Breast epithelium (tissue), 4 donors: ENCODE measurements around the gene GPR162. TPM values are rescaled to one million over a fixed set of nuclear protein-coding genes. Genes with fewer than 3 reads are reported as not detected.
"Not testable (repeated sequence)": the region's sequence is repeated elsewhere in the genome, so short reads cannot be mapped to it uniquely, and the experiment has no call there.

Experiments
- DNase-seq, 2 donors: peaks; one replicate each; pipeline ENCODE4 v3.0.0-alpha.2; 2019; ENCODE audit warnings: low spot score in 2 of 2
- H3K27ac ChIP-seq, 2 donors: fragments of 200-600 bp; sonication (generic) in 1 of 2; one replicate each; pipeline ENCODE4 v1.5.1; 2016 to 2019; ENCODE audit warnings: mild to moderate bottlenecking in 1 of 2
- H3K27me3 ChIP-seq, 2 donors: fragments of 200-600 bp; sonication (generic) in 1 of 2; one replicate each; pipeline versions ENCODE4 v1.5.1 to v1.6.0; 2017 to 2019; ENCODE audit warnings: control low read depth in 1 of 2, mild to moderate bottlenecking in 1 of 2
- H3K36me3 ChIP-seq: fragments of 200-600 bp; one replicate; pipeline ENCODE4 v1.5.1; 2019
- H3K4me1 ChIP-seq, 2 donors: fragments of 200-600 bp; sonication (generic); one replicate each; pipeline ENCODE4 v1.5.1; 2016 to 2019; ENCODE audit warnings: control low read depth in 1 of 2
- H3K4me3 ChIP-seq, 3 donors: fragments of 200-600 bp; sonication (generic); 1 replicate in 2 of 3; 2 replicates in 1 of 3; pipeline ENCODE4 v1.5.1; 2016 to 2019; ENCODE audit warnings: mild to moderate bottlenecking in 3 of 3, moderate library complexity in 2 of 3
- H3K9me3 ChIP-seq, 2 donors: fragments of 200-600 bp; sonication (generic) in 1 of 2; one replicate each; pipeline ENCODE4 v1.5.1; 2016 to 2019; ENCODE audit warnings: control low read depth in 1 of 2
- CTCF ChIP-seq, 3 donors: fragments of 450-650 bp; IDR thresholded peaks; one replicate each; pipeline ENCODE4 v1.5.1; 2016 to 2017; ENCODE audit warnings: antibody characterized with exemption in 3 of 3, mild to moderate bottlenecking in 3 of 3, moderate library complexity in 3 of 3
- POLR2A ChIP-seq: fragments of 450-650 bp; IDR thresholded peaks from one replicate; pipeline ENCODE4 v1.6.1; 2016; ENCODE audit warnings: antibody characterized with exemption, mild to moderate bottlenecking, moderate library complexity
- POLR2AphosphoS5 ChIP-seq, 3 donors: sonication (generic); formaldehyde crosslinking; IDR thresholded peaks; one replicate each; pipeline ENCODE4 v1.6.1; 2017; ENCODE audit warnings: antibody characterized with exemption in 3 of 3
- intact Hi-C: fragments of 100-400 bp; cut with DNase I; formaldehyde crosslinking; loops from one replicate; pipeline ENCODE4 v1.15.1; 2023; ENCODE audit warnings: low total_unique reads
- total RNA-seq, 3 donors: library from RNA; depleted of rRNA; stranded (reverse); fragments of >200 nt; gene quantifications; one replicate each; pipeline ENCODE4 v1.1.0, GENCODE V29; 2016

The GPR162 gene
- total RNA-seq, 3 donors from 2014 or later: 2.6 to 4.2 (median 4.1) TPM

- Histone ChIP-seq H3K27me3 (no peaks in the 10 kb centered on the region), H3K9me3 (no peaks in the 10 kb centered on the region), H3K4me1 (peaks cover 5 to 27% of the 10 kb centered on the region in 2 donors), H3K27ac (peak overlapping the region; percentile 78 to 94), H3K4me3 (peak overlapping the region in 2 of 3 donors; percentile 70 to 84), H3K36me3 (no peaks in the 10 kb centered on the region)
- no peak for DNase-seq
- TF ChIP-seq POLR2AphosphoS5 (IDR thresholded peaks at IDR 0.05): no peak
- no peak for TF ChIP-seq POLR2A
- no peak for TF ChIP-seq CTCF (IDR thresholded peaks at IDR 0.05)
- intact Hi-C loops: loop anchor here (5.0 kb wide), 1 partner anchor 664 kb away; no protein-coding TSS in a partner anchor
Observed at GRCh38 chr12:6871052-6871957, 49.7 kb downstream of the GPR162 start.

GRCh38 chr12:6872073-6873048 lies 50.7 kb downstream of the GPR162 start:
- Histone ChIP-seq H3K27me3 (no peaks in the 10 kb centered on the region), H3K27ac (peak overlapping the region; percentile 78 to 94), H3K4me1 (peaks cover 5 to 27% of the 10 kb centered on the region in 2 donors), H3K36me3 (no peaks in the 10 kb centered on the region), H3K4me3 (peak overlapping the region; percentile 70 to 84 (median 72)), H3K9me3 (no peaks in the 10 kb centered on the region)
- intact Hi-C loops: loop anchor here (5.0 kb wide), 1 partner anchor 665 kb away; no protein-coding TSS in a partner anchor
- DNase-seq: peak; percentile 71 to 79
- TF ChIP-seq POLR2A (no peak), POLR2AphosphoS5 (IDR thresholded peaks at IDR 0.05) (peak in 2 of 3 donors; percentile 46 to 66), CTCF (IDR thresholded peaks at IDR 0.05) (peak; percentile 85 to 87 (median 86))

GRCh38 chr12:6873094-6874014 lies 51.7 kb downstream of the GPR162 start, which contains the start of gene SPSB2:
Gene SPSB2, minus strand, starts transcription at chr12:6873303. Its CDS starts 402 bp downstream, at chr12:6872901.
- peak; percentile 92 to 95 for DNase-seq
- H3K4me3 ChIP-seq: peak within 1 kb of the TSS; percentile 70 to 84 (median 72)
- TF ChIP-seq POLR2A (no peak), POLR2AphosphoS5 (IDR thresholded peaks at IDR 0.05) (peak; percentile 33 to 55 (median 40)), CTCF (IDR thresholded peaks at IDR 0.05) (peak in 1 of 3 donors; percentile 3)
- no peaks in the 10 kb centered on the region for H3K27me3 ChIP-seq
- no peaks in the 10 kb centered on the region for H3K36me3 ChIP-seq
- no peaks in the 10 kb centered on the region for H3K9me3 ChIP-seq
- peak within 1 kb of the TSS; percentile 78 to 94 for H3K27ac ChIP-seq
- intact Hi-C loops: loop anchor here (5.0 kb wide), 1 partner anchor 666 kb away; no protein-coding TSS in a partner anchor
- peaks cover 5 to 25% of the 10 kb centered on the region in 2 donors for H3K4me1 ChIP-seq

- H3K27ac ChIP-seq: peak overlapping the region; percentile 78 to 94
- H3K27me3 ChIP-seq, H3K9me3 ChIP-seq: not testable (repeated sequence)
Observed at GRCh38 chr12:6874015-6874368, 52.4 kb downstream of the GPR162 start.

More at GRCh38 chr12:6874015-6874368, 52.4 kb downstream of the GPR162 start:
- H3K36me3 ChIP-seq, DNase-seq: not testable (repeated sequence)
- peaks cover 5 to 18% of the 10 kb centered on the region in 2 donors for H3K4me1 ChIP-seq
- H3K4me3 ChIP-seq: peak overlapping the region; percentile 70 to 84 (median 72)
- intact Hi-C loops: loop anchor here (5.0 kb wide), 1 partner anchor 667 kb away; no protein-coding TSS in a partner anchor

Other genes starting within 250 kb of the GPR162 start
- 100 to 1,000 TPM; 162 to 227 (median 203) TPM for gene CHD4, start 214.4 kb upstream of the GPR162 start, total RNA-seq
- 1 to 10 TPM in 2 of 3 donors, under 1 TPM in 1; 0.98 to 1.8 (median 1.8) TPM for gene LPAR5, start 185.9 kb upstream of the GPR162 start, total RNA-seq
- 1 to 10 TPM in 1 of 3 donors, under 1 TPM in 2; 0.59 to 2.4 (median 0.66) TPM for gene ACRBP, start 174.4 kb upstream of the GPR162 start, total RNA-seq
- gene ING4, start 158.7 kb upstream of the GPR162 start, total RNA-seq: 10 to 100 TPM; 51.1 to 74.2 (median 56.3) TPM
- gene ZNF384, start 132.4 kb upstream of the GPR162 start, total RNA-seq: 10 to 100 TPM; 34.4 to 57.0 (median 49.5) TPM
- under 1 TPM in 2 of 3 donors, not detected in 1; 0.29 to 0.33 TPM for gene PIANP, start 121.0 kb upstream of the GPR162 start, total RNA-seq
- 10 to 100 TPM; 52.1 to 72.2 (median 59.9) TPM for gene COPS7A, start 97.8 kb upstream of the GPR162 start, total RNA-seq
- 100 to 1,000 TPM; 130 to 168 (median 159) TPM for gene MLF2, start 68.7 kb upstream of the GPR162 start, total RNA-seq
- 100 to 1,000 TPM in 1 of 3 donors, 10 to 100 TPM in 2; 70.9 to 101 (median 85.8) TPM for gene PTMS, start 55.5 kb upstream of the GPR162 start, total RNA-seq
- gene LAG3, start 49.3 kb upstream of the GPR162 start, total RNA-seq: 1 to 10 TPM in 1 of 3 donors, under 1 TPM in 2; 0.44 to 1.3 (median 0.80) TPM
- 10 to 100 TPM in 2 of 3 donors, 1 to 10 TPM in 1; 5.9 to 29.0 (median 11.0) TPM for gene CD4, start 32.3 kb upstream of the GPR162 start, total RNA-seq
- 10 to 100 TPM in 2 of 3 donors, 1 to 10 TPM in 1; 7.5 to 29.5 (median 10.1) TPM for gene P3H3, start 6.6 kb downstream of the GPR162 start, total RNA-seq
- 1 to 10 TPM in 2 of 3 donors, under 1 TPM in 1; 0.80 to 3.3 (median 2.2) TPM for gene GNB3, start 19.1 kb downstream of the GPR162 start, total RNA-seq
- 1 to 10 TPM in 2 of 3 donors, under 1 TPM in 1; 0.33 to 3.0 (median 1.8) TPM for gene CDCA3, start 29.5 kb downstream of the GPR162 start, total RNA-seq
- gene USP5, start 30.3 kb downstream of the GPR162 start, total RNA-seq: 10 to 100 TPM; 32.6 to 52.8 (median 34.7) TPM
- gene TPI1, start 45.7 kb downstream of the GPR162 start, total RNA-seq: 100 to 1,000 TPM; 297 to 386 (median 351) TPM
- 10 to 100 TPM in 2 of 3 donors, 1 to 10 TPM in 1; 9.0 to 13.4 (median 12.7) TPM for gene SPSB2, start 51.5 kb downstream of the GPR162 start, total RNA-seq
- 10 to 100 TPM in 2 of 3 donors, 1 to 10 TPM in 1; 7.4 to 15.4 (median 10.8) TPM for gene LRRC23, start 83.0 kb downstream of the GPR162 start, total RNA-seq
- gene ENO2, start 92.8 kb downstream of the GPR162 start, total RNA-seq: 10 to 100 TPM in 2 of 3 donors, 1 to 10 TPM in 1; 5.0 to 16.1 (median 11.1) TPM
- gene ATN1, start 106.1 kb downstream of the GPR162 start, total RNA-seq: 10 to 100 TPM; 57.9 to 96.4 (median 59.7) TPM
- gene RNU7-1, start 122.0 kb downstream of the GPR162 start, total RNA-seq: not detected
- 100 to 1,000 TPM; 515 to 824 (median 547) TPM for gene C12orf57, start 122.2 kb downstream of the GPR162 start, total RNA-seq
- gene PTPN6, start 129.5 kb downstream of the GPR162 start, total RNA-seq: 10 to 100 TPM; 14.7 to 28.0 (median 20.3) TPM
- 100 to 1,000 TPM; 194 to 237 (median 221) TPM for gene PHB2, start 148.8 kb downstream of the GPR162 start, total RNA-seq
- gene EMG1, start 149.1 kb downstream of the GPR162 start, total RNA-seq: 10 to 100 TPM; 29.6 to 52.0 (median 49.5) TPM
- 10 to 100 TPM; 28.3 to 67.5 (median 63.7) TPM for gene LPCAT3, start 196.7 kb downstream of the GPR162 start, total RNA-seq
- gene C1S, start 238.9 kb downstream of the GPR162 start, total RNA-seq: 100 to 1,000 TPM; 307 to 959 (median 622) TPM